Sigmoid colon (tissue), 4 donors: ENCODE measurements around the gene ZNF335.

Source experiments
- CTCF ChIP-seq, 4 experiments: fragments of 450-650 bp in 3 of 4; fragments of 200-600 bp in 1 of 4; IDR thresholded peaks; one replicate each; pipeline ENCODE4 v1.5.1; 2016 to 2019; ENCODE audit warnings: antibody characterized with exemption in 4 of 4, mild to moderate bottlenecking in 3 of 4, moderate library complexity in 2 of 4
- EP300 ChIP-seq, 4 donors: sonication (generic); formaldehyde crosslinking; IDR thresholded peaks; one replicate each; pipeline ENCODE4 v1.6.1; 2017; ENCODE audit warnings: antibody characterized with exemption in 4 of 4
- POLR2A ChIP-seq, 2 donors: fragments of 450-650 bp; IDR thresholded peaks; one replicate each; pipeline ENCODE4 v1.6.1; 2016; ENCODE audit warnings: antibody characterized with exemption in 2 of 2, mild to moderate bottlenecking in 2 of 2, moderate library complexity in 2 of 2
- POLR2AphosphoS5 ChIP-seq, 4 donors: sonication (generic); formaldehyde crosslinking; IDR thresholded peaks; one replicate each; pipeline ENCODE4 v1.6.1; 2017; ENCODE audit warnings: antibody characterized with exemption in 4 of 4

GRCh38 chr20:45902199-45902701, 69.8 kb downstream of the ZNF335 start:
- TF ChIP-seq CTCF (IDR thresholded peaks at IDR 0.05) (no peak), POLR2A (IDR thresholded peaks at IDR 0.05) (no peak), POLR2AphosphoS5 (IDR thresholded peaks at IDR 0.05) (no peak), EP300 (IDR thresholded peaks at IDR 0.05) (no peak)
